GM11168 (cell line): Measurements from ENCODE around the gene DPPA4.
"Not testable (repeated sequence)": the region's sequence is repeated elsewhere in the genome, so short reads cannot be mapped to it uniquely, and the experiment has no call there.

Experiments
- in situ Hi-C: fragments of 300-500 bp; cut with MboI; formaldehyde crosslinking; loops from one replicate; pipeline ENCODE4 v1.12.0; 2022; ENCODE audit warnings: low sequenced_read_pairs; ENCODE audit not compliant: unreplicated experiment

The DPPA4 gene

DNA sequence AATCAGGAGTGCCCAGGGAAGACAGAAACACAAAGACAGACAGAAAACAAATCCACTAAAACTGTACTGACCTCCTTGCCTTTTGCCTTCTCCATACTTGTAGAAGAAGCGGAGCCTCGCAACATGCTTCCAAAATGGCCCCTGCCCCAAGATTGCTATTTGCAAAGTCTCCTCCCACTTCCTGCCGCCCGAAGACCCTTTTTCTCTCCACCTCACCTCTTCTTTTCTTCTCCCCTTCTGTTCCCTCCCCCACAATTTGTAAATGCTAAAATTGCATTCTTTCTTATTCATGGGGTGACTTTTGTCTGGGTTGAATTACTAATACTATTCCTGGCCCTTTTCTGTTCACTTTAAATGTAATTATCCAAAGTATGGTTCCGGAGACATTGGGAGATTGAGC is at the start of gene DPPA4:
Gene DPPA4, minus strand, starts transcription at position 154 of the 400 bp plus-strand sequence. Its CDS starts 29 bp downstream, at position 125.
- in situ Hi-C loops = no loop called here

GRCh38 chr3:109385442-109386318 is 48.3 kb upstream of the DPPA4 start:
- in situ Hi-C loops = no loop called here

DNA sequence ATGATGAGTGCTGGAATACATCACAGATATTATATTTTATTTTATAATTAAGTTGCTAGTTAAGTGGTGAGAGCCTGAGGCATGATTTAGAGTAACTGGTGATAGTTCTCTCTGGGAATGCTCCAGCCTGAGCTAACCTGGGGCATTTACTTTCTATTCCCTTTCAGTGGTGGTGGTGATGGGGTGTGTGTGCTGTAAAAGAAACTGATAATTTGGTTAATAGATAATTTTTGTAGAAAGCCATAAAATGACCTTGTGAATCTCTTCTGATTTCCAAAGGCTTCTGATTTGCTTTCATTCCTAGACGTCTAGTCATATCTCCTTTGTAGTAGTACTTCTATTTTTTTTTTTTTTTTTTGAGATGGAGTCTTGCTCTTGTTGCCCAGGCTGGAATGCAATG is 46.8 kb upstream of the DPPA4 start:
- in situ Hi-C loops = no loop called here

DNA sequence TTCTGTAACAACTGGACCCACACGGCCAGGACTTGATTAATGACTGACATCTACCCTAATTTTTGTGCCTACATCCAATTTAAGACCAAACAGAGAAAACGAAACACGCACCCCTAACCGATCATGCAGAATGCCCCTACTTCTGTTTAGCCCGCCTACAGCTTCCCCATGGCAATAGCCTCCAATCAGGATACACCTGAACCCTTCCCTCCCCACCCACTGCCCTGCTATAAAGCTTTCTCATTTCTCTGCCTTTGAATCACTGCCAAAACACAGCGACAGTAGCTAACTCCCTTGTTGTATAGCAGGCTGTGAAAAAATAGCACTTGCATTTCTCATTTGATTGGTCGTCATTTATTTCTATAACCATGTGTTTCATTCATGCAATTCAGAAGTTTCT is 45.2 kb upstream of the DPPA4 start:
- in situ Hi-C loops = no loop called here

DNA sequence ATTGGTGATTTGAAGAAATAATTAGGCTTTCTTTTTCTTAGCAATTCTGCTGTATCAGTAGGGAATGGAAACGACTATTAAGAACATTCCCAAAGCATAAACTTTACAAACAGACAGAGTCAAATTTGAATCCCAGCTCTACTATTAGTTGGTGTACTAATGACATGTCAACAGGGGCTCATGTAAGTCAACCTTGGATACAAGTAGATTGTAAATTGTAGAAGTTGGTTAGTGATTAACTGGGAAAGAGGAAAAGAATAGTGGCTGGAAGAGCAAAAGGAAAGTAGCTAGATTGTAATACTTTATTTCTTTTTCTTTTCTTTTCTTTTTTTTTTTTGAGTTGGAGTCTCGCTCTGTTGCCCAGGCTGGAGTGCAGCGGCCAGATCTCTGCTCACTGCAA is 38.6 kb upstream of the DPPA4 start:
- in situ Hi-C loops = no loop called here

DNA sequence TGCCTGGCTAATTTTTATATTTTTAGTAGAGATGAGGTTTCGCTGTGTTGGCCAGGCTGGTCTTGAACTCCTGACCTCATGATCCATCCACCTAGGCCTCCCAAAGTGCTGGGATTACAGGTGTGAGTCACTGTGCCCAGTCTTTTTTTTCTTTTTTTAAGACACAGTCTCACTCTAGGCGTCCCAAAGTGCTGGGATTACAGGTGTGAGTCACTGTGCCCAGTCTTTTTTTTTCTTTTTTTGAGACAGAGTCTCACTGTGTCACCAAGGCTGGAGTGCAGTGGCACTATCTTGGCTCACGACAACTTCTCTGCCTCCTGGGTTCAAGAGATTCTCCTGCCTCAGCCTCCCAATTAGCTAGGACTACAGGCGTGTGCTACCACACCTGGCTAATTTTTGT is 37.1 kb upstream of the DPPA4 start:
- in situ Hi-C loops = not testable (repeated sequence)

GRCh38 chr3:109373933-109374332 is 36.6 kb upstream of the DPPA4 start:
- in situ Hi-C loops = no loop called here

DNA sequence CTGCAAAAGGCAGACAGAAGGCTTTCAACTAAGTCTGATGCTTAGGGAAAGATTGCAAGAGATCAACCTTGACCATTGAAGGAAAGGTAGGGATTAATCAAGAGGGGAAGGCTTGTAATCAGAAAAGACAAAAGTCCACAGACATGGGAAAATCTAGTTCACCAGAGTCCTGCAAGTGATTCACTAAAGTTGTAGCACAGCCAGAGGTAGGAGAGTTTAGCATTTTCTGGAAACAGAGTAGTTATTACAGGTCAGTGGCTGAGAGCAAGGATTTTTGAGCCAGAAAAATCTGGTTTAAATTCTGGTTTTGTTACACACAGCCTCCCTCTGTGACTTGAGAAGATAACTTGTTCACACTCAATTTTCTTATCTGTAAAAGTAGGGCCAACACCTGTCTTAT is 35.3 kb upstream of the DPPA4 start:
- in situ Hi-C loops = no loop called here

DNA sequence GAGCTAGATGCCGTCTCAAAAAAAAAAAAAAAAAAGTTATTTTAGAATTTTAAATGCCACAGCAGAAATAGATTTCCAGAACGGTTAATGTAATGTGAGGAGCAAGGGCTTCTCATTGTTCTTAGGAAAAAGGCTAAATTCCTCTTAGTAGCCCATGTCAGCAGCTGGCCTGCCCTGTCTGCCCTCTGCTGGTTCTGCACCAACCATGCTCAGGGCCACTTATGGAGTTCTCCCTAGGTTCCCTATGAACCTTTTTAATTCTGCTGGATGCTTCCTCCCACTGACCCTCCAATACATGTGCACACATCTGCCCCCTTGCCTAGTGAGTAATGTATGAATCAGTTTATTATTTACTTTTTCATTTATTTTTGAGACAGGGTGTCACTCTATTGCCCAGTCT is 32.2 kb upstream of the DPPA4 start:
- in situ Hi-C loops = no loop called here

DNA sequence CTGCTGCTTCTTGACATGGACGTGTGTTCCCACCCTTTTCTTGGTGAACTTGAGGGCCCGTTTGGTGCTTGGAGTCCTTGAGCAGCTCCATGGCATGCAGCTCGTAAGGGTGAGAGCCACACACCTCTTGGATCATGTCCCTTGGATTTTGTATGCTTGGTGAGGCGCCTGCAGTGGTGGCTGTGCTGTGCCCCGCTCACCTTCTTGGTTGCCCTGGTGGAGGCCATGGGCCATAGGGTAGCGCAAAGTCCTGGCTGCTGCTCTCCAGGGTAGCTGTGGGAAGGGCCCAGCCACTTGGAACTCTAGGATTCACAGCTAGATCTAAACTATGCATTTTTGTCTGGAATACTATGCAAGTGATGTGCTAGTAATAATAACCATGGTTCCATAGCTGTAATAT is 26.7 kb upstream of the DPPA4 start:
- in situ Hi-C loops = no loop called here

GRCh38 chr3:109363634-109364033 is 26.3 kb upstream of the DPPA4 start:
- in situ Hi-C loops = no loop called here

DNA sequence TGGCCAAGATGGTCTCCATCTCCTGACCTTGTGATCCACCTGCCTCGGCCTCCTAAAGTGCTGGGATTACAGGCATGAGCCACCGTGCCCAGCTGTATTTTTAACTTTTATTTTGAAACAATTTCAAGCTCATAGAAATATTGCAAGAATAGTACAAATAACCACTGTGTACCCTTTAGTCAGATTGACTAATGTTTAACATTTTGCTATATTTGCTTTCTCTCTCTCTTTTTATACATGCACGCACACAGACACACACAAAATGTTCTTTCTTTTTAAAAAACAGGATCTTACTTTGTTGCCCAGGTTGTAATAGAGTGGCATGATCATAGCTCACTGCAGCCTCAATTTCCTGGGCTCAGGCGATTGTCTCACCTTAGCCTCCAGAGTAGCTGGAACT is 25.5 kb upstream of the DPPA4 start:
- in situ Hi-C loops = no loop called here

DNA sequence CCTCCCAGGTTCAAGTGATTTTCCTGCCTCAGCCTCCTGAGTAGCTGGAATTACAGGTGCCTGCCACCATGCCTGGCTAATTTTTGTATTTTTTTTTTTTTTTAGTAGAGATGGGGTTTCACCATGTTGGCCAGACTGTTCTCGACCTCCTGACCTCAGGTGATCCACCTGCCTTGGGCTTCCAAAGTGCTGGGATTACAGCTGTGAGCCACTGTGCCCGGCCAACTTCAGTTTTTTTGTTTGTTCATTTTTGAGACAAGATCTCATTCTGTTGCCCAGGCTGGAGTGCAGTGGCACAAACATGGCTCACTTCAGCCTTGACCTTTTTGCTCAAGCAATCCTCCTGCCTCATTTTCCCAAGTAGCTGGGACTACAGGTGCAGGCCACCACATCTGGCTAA is 21.5 kb upstream of the DPPA4 start:
- in situ Hi-C loops = not testable (repeated sequence)

GRCh38 chr3:109356442-109357155 is 19.3 kb upstream of the DPPA4 start:
- in situ Hi-C loops = no loop called here

DNA sequence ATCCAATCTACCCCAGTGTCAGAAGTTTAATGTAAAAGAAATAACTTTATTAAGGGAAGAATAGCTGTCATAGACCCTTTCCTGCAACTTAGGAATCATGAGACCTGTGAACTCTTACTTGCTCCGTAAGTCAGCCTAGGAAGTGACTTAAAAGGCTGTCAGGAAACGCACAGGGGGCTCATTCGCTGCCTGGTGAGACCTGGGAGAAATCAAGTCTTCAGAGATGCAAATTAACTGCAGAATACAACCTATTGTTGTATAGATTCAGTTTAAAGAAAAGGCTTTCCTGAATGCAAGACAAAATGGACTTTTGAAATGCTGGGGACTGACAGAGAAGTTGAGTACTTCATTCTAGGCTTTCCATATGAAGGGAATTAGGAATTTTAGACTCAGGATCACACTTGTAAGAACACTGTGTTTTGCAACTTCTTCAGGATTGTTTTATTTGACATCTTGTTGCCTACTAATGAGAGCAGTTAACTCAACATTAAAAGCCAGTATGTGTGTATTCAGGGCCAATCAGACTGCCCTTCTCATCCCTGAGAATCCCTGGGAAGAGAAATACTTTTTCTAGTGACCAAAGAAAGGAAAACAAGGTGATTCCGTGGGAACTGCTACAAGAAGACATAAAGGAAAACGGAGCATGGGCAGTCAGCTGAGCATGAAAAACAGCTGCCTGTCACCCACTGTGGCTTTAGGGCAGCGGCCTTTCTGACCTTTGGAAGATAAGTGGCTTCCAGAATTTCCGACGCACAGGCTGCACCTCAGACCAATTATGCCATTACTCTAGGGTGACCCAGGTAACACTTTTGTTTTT is 18.5 kb upstream of the DPPA4 start:
- in situ Hi-C loops = no loop called here

DNA sequence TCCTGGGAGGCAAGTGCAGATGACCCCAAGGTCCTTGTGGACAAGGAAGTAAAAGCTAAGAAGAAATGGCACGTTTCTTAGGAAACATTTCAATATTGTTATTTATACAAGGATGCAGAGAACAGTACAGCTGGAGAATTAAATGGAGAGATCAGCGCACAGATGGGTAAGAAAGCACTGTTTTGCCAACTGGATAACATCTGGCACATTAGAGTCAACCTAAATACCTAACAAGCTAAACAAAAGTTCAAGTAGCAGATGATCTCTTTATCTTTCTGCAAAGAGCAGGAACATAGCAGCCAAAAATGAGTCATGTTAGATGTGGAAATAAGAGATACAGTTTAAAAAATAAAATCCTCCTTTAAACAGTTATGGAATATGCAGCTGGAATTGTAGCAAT is 15.7 kb upstream of the DPPA4 start:
- in situ Hi-C loops = no loop called here

DNA sequence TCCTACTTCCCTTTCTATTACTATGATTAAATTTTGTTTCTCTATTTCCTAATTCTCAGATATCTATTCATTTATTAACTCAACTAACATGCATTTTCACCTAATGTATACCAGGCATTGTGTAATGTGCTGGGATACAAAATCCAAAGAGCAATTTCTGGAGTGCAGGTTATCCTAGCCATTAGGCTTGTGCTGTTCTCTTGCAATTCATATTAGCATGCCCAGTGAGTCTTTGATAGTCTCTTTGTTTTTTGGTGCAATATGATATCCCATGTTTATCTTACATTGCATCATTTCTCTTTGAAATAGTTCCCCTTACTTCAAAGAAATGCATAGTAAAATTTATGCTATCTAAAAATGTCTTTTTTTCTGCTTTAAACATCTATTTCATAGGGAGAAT is 13.9 kb upstream of the DPPA4 start:
- in situ Hi-C loops = no loop called here

DNA sequence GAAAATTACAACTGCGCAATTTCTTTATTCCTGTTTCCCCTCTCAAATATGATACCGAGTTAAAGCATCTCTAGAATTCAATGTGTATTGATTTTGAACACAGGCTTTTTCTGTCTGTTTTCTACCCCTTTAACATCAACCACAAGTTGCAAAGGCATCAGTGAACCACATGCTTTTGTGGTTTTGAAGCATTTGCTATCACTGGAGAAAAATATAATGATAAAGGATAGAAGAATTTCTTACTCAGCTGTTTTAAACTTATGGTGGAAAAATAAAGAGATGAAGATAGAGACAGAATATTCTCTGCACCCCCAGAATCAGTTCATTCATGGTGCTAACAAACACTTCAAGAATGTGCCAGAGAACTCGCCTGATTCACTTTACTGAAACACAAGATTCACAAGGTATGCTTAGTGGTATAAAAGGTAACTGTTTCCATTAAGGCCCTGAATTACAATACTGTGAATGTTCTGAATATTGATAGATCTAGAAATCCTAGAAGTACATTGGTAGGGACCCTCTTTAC is 9.5 kb upstream of the DPPA4 start:
- in situ Hi-C loops = no loop called here

GRCh38 chr3:109346099-109346498 is 8.8 kb upstream of the DPPA4 start:
- in situ Hi-C loops = no loop called here
